HG03196 (cell line): ENCODE results near the gene ANP32A.

Source experiments
- ATAC-seq: cut with Tn5 transposase; IDR thresholded peaks from one replicate; pipeline ENCODE4 v1.9.1; 2021; ENCODE audit not compliant: unreplicated experiment

The ANP32A gene

GRCh38 chr15:68800875-68801274 lies 19.8 kb downstream of the ANP32A start:
- ATAC-seq, result no peak

- no peak for ATAC-seq
These were observed 22.2 kb downstream of the ANP32A start for GRCh38 chr15:68798346-68799094.

GRCh38 chr15:68797599-68798345 lies 22.9 kb downstream of the ANP32A start:
- ATAC-seq, result no peak

- ATAC-seq, result no peak
These were observed 23.5 kb downstream of the ANP32A start for GRCh38 chr15:68797191-68797590.

- no peak for ATAC-seq
These were observed 24.1 kb downstream of the ANP32A start for GRCh38 chr15:68796576-68796975.

GRCh38 chr15:68795298-68795848 lies 25.3 kb downstream of the ANP32A start:
- peak; percentile 42 for ATAC-seq

GRCh38 chr15:68794863-68795262 lies 25.8 kb downstream of the ANP32A start:
- ATAC-seq, result no peak

GRCh38 chr15:68794307-68794706 lies 26.4 kb downstream of the ANP32A start:
- ATAC-seq, result no peak

- ATAC-seq, result no peak
These were observed 26.9 kb downstream of the ANP32A start for GRCh38 chr15:68793776-68794175.

- ATAC-seq, result no peak
These were observed 27.6 kb downstream of the ANP32A start for GRCh38 chr15:68792901-68793766.

GRCh38 chr15:68791431-68792283 lies 29.0 kb downstream of the ANP32A start:
- ATAC-seq, result peak; percentile 52

GRCh38 chr15:68790910-68791309 lies 29.8 kb downstream of the ANP32A start:
- no peak for ATAC-seq

GRCh38 chr15:68790242-68790575 lies 30.5 kb downstream of the ANP32A start:
- ATAC-seq, result no peak

- ATAC-seq, result no peak
These were observed 31.0 kb downstream of the ANP32A start for GRCh38 chr15:68789534-68790241.

GRCh38 chr15:68789091-68789490 lies 31.6 kb downstream of the ANP32A start:
- no peak for ATAC-seq

- no peak for ATAC-seq
These were observed 32.5 kb downstream of the ANP32A start for GRCh38 chr15:68788264-68788624.

- ATAC-seq, result no peak
These were observed 33.0 kb downstream of the ANP32A start for GRCh38 chr15:68787609-68788263.

- ATAC-seq, result no peak
These were observed 33.9 kb downstream of the ANP32A start for GRCh38 chr15:68786753-68787152.

- no peak for ATAC-seq
These were observed 35.2 kb downstream of the ANP32A start for GRCh38 chr15:68785541-68785940.
